Cardiac muscle cell (in vitro differentiated cells and primary cell): ENCODE data around the gene COMTD1. TPM values are rescaled to one million over a fixed set of nuclear protein-coding genes. Genes with fewer than 3 reads are reported as not detected.
"Not testable (repeated sequence)": the region's sequence is repeated elsewhere in the genome, so short reads cannot be mapped to it uniquely, and the experiment has no call there.

Source experiments
- DNase-seq, 2 donors: peaks; one replicate each; pipeline versions ENCODE4 v3.0.0 to v3.0.0-alpha.2; 2010 to 2017; ENCODE audit warnings: low read depth in 1 of 2, low spot score in 1 of 2
- H3K27ac ChIP-seq: fragments of 200-600 bp; sonication (generic); 2 replicates; pipeline ENCODE4 v1.5.1; 2016
- H3K27me3 ChIP-seq: fragments of 200-600 bp; sonication (generic); 2 replicates; pipeline ENCODE4 v1.6.0; 2016; ENCODE audit warnings: control low read depth
- H3K36me3 ChIP-seq: fragments of 200-600 bp; sonication (generic); 2 replicates; pipeline ENCODE4 v1.5.1; 2016; ENCODE audit warnings: control low read depth
- H3K4me1 ChIP-seq: fragments of 200-600 bp; sonication (generic); 2 replicates; pipeline ENCODE4 v1.8.1; 2017; ENCODE audit warnings: low read depth, mild to moderate bottlenecking, mixed run types
- H3K4me3 ChIP-seq: fragments of 200-600 bp; sonication (generic); 2 replicates; pipeline ENCODE4 v1.5.1; 2016; ENCODE audit warnings: mild to moderate bottlenecking
- H3K9me3 ChIP-seq: fragments of 200-600 bp; sonication (generic); 2 replicates; pipeline ENCODE4 v1.5.1; 2017; ENCODE audit warnings: low read depth, mild to moderate bottlenecking, control low read depth
- CTCF ChIP-seq: IDR thresholded peaks from 2 replicates; pipeline ENCODE4 v1.5.1; 2012; ENCODE audit warnings: low read depth, mild to moderate bottlenecking, low read length
- polyA plus RNA-seq: library from polyadenylated mRNA; unstranded; fragments of >200 nt; fragmentation: Nextera tagmentation; extraction: Ambion mirVana; gene quantifications from 2 replicates; pipeline ENCODE4 v1.2.1, GENCODE V29; 2016
- total RNA-seq: library from RNA; depleted of rRNA; stranded (reverse); fragments of >200 nt; gene quantifications from 2 replicates; pipeline ENCODE4 v1.2.3, GENCODE V29; 2016

Gene COMTD1
- total and polyA plus RNA-seq, 2 experiments from 2014 or later, result 42.0 to 66.1 TPM

GRCh38 chr10:75189266-75190096, 46.3 kb downstream of the COMTD1 start:
- no peaks in the 10 kb centered on the region for H3K27me3 ChIP-seq
- no peaks in the 10 kb centered on the region for H3K36me3 ChIP-seq
- H3K9me3 ChIP-seq, result no peaks in the 10 kb centered on the region
- DNase-seq, result no peak
- no peak for TF ChIP-seq CTCF
- H3K4me3 ChIP-seq, result no peak overlapping the region
- H3K4me1 ChIP-seq, result peaks cover 10% of the 10 kb centered on the region
- no peak overlapping the region for H3K27ac ChIP-seq

- H3K4me1 ChIP-seq, result peaks cover 10% of the 10 kb centered on the region
- DNase-seq, H3K27me3 ChIP-seq, H3K4me3 ChIP-seq, H3K27ac ChIP-seq, H3K36me3 ChIP-seq, H3K9me3 ChIP-seq: not testable (repeated sequence)
Observed at GRCh38 chr10:75188522-75188921, 47.2 kb downstream of the COMTD1 start.

- H3K4me1 ChIP-seq, result peaks cover 10% of the 10 kb centered on the region
- H3K36me3 ChIP-seq, result no peaks in the 10 kb centered on the region
- no peaks in the 10 kb centered on the region for H3K27me3 ChIP-seq
- peak; percentile 79 for TF ChIP-seq CTCF
- no peak overlapping the region for H3K27ac ChIP-seq
- H3K4me3 ChIP-seq, result no peak overlapping the region
- DNase-seq, result peak; percentile 65 to 73
- no peaks in the 10 kb centered on the region for H3K9me3 ChIP-seq
Observed at GRCh38 chr10:75187961-75188426, 47.8 kb downstream of the COMTD1 start.

GRCh38 chr10:75186310-75186709, 49.4 kb downstream of the COMTD1 start:
- Histone ChIP-seq H3K4me3 (no peak overlapping the region), H3K27ac (peak overlapping the region; percentile 60), H3K4me1 (peaks cover 7% of the 10 kb centered on the region), H3K27me3 (no peaks in the 10 kb centered on the region), H3K9me3 (no peaks in the 10 kb centered on the region), H3K36me3 (no peaks in the 10 kb centered on the region)
- no peak for TF ChIP-seq CTCF
- DNase-seq, result no peak

Other genes starting within 250 kb of the COMTD1 start
- gene SAMD8, start 124.3 kb downstream of the COMTD1 start, total RNA-seq, result 13.1 and 15.8 TPM in 2 replicates
- 9.4 and 14.8 TPM in 2 replicates for gene SAMD8, start 124.3 kb downstream of the COMTD1 start, polyA plus RNA-seq
- gene VDAC2, start 25.2 kb downstream of the COMTD1 start, total RNA-seq, result 178 and 237 TPM in 2 replicates
- 363 and 376 TPM in 2 replicates for gene VDAC2, start 25.2 kb downstream of the COMTD1 start, polyA plus RNA-seq
- gene ZNF503, start 165.8 kb upstream of the COMTD1 start, total RNA-seq, result 110 and 124 TPM in 2 replicates
- gene ZNF503, start 165.8 kb upstream of the COMTD1 start, polyA plus RNA-seq, result 37.3 and 41.8 TPM in 2 replicates
- gene LRMDA, start 195.7 kb upstream of the COMTD1 start, total RNA-seq, result 3.0 and 6.2 TPM in 2 replicates
- 11.7 and 29.3 TPM in 2 replicates for gene LRMDA, start 195.7 kb upstream of the COMTD1 start, polyA plus RNA-seq